ENCODE results near the gene EGR2. TPM values are rescaled to one million over a fixed set of nuclear protein-coding genes. Genes with fewer than 3 reads are reported as not detected.
A peak's percentile ranks its signal among the peaks of the same experiment; 100 is the strongest.

Gene EGR2
- total and polyA plus RNA-seq, 10 of the 15 experiments (the other 5 are each of a cell fraction or from before 2014, with no cell fraction given): 8.3 to 56.5 (median 16.2) TPM

DNA sequence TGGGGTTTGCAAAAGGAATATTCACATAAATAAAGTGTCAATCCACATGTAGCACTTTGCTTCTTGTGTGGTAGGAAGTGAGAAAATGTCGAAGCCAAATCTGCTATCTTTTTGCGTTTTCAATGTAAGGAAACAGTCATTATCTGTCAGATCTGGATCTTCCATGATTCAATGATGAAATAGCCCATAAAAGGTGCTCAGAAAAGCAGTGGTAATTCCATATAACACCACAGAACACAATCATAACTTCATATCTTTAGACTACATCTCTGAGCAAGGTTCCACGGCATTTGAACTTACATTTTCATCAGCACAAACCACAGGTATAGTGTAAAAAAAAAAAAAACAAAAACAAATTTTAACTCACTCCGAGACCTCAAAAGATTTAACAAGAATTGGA is 39.9 kb upstream of the EGR2 start (continued):
- TF ChIP-seq, protein P1, sequence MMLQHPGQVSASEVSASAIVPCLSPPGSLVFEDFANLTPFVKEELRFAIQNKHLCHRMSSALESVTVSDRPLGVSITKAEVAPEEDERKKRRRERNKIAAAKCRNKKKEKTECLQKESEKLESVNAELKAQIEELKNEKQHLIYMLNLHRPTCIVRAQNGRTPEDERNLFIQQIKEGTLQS (IDR thresholded peaks at IDR 0.05; ENCODE audit: borderline replicate concordance, extremely low read depth, low read depth, low read length): no peak
- no peak for TF ChIP-seq RAD51 (IDR thresholded peaks at IDR 0.05)

GRCh38 chr10:62853710-62854109 is 37.5 kb upstream of the EGR2 start:
- ATAC-seq: peak; percentile 32
- Histone ChIP-seq H3K9me3 (replicated peaks; ENCODE audit: control insufficient read depth, insufficient read depth, low read length) (no peaks in the 10 kb centered on the region), H2AFZ (ENCODE audit: control insufficient read depth, low read depth, low read length) (no peak overlapping the region; the same call in 1 of the 2 replicates), H4K20me1 (ENCODE audit: control insufficient read depth, insufficient read depth) (no peaks in the 10 kb centered on the region), H3K4me3 (peak overlapping the region; percentile 12; the same call in 1 of the 2 replicates), H3K9ac (ENCODE audit: control insufficient read depth, insufficient read depth, low read length) (no peak overlapping the region), H3K79me2 (ENCODE audit: control insufficient read depth, insufficient read depth, low read length) (no peaks in the 10 kb centered on the region), H3K27ac (ENCODE audit: control insufficient read depth, insufficient read depth) (peak overlapping the region; percentile 10), H3K4me1 (ENCODE audit: control insufficient read depth, insufficient read depth, low read length) (peaks cover 48% of the 10 kb centered on the region), H3K36me3 (ENCODE audit: control insufficient read depth in 2 of 2, insufficient read depth in 2 of 2, low read length in 1 of 2) (no peaks in the 10 kb centered on the region), H3K27me3 (replicated peaks in 1 of 2; ENCODE audit: control insufficient read depth in 2 of 2, insufficient read depth in 2 of 2, low read length in 1 of 2) (no peaks in the 10 kb centered on the region), H3K4me2 (ENCODE audit: control insufficient read depth, insufficient read depth) (peak overlapping the region; percentile 58; the same call in 1 of the 2 replicates)
- ChIA-PET RAD21 (ENCODE audit: unreplicated experiment) (interaction anchor here (0.7 to 4.7 kb wide), 11 partner anchors 8 to 326 kb away, joined by 3 to 33 read pairs (median 6); partner anchors contain the start of gene EGR2), CTCF (interaction anchor here (0.6 to 2.9 kb wide), 9 partner anchors 11 to 364 kb away, joined by 3 to 12 read pairs (median 4); partner anchors contain the start of gene EGR2), POLR2A (interaction anchor here (0.6 to 1.0 kb wide), 4 partner anchors 11 to 1192 kb away, joined by 3 to 4 read pairs (median 4); no protein-coding TSS in a partner anchor), SMC1A (ENCODE audit: uncharacterized antibody, unreplicated experiment) (interaction anchor here (0.7 to 4.6 kb wide), 23 partner anchors 11 to 775 kb away, joined by 3 to 22 read pairs (median 4); no protein-coding TSS in a partner anchor)
- peak in 1 of 2 experiments; percentile 1; a peak in 1 of 4 replicates for TF ChIP-seq IKZF2 (IDR thresholded peaks at IDR 0.05)
- peak; percentile 85 for TF ChIP-seq RUNX3 (IDR thresholded peaks at IDR 0.05; ENCODE audit: low read length)
- TF ChIP-seq WRNIP1 (IDR thresholded peaks at IDR 0.05; ENCODE audit: borderline replicate concordance, low read depth, low read length): no peak
- 0 out of 4 replicates have a peak, but pooled peaks of 1 of the 2 experiments have one; percentile 36 for TF ChIP-seq ETV6 (conservative IDR thresholded peaks at IDR 0.05 in 1 of 2, IDR thresholded peaks at IDR 0.05 in 1 of 2; ENCODE audit: borderline replicate concordance in 1 of 2, low read depth in 1 of 2)
- TF ChIP-seq EED (IDR thresholded peaks at IDR 0.05; ENCODE audit: low read depth): peak; percentile 71; the same call in 1 of the 2 replicates
- in situ Hi-C loops (cut with MboI) (no loop called here), intact Hi-C loops (cut with micrococcal nuclease; ENCODE audit: unreplicated experiment) (loop anchor here (1.0 to 10.0 kb wide), 4 partner anchors 37 to 301 kb away; partner anchors contain the start of gene EGR2)
- BruUV-seq (replicated peaks): no TSS peak
- no peak for DNase-seq (ENCODE audit: low read depth, low spot score)
- WGBS (ENCODE audit: insufficient coverage, insufficient replicate concordance, low lambda C conversion rate, missing lambda C conversion rate): 28% methylated on average over 5 of the region's 5 CpGs
- FAIRE-seq: peak; percentile 44

Data from GM12878 (cell line).